DOHH2 (cell line): ENCODE data around the gene SLC39A9.

Experiments used
- EZH2phosphoT487 ChIP-seq: fragments of 200-600 bp; sonication (generic); IDR thresholded peaks from 2 replicates; pipeline ENCODE4 v1.6.1; 2017; ENCODE audit warnings: borderline replicate concordance, mild to moderate bottlenecking, antibody characterized with exemption, low read length, moderate library complexity, mixed read lengths
- TF ChIP-seq, protein P1 (sequence below): fragments of 200-600 bp; sonication (generic); IDR thresholded peaks from one replicate; pipeline ENCODE4 v1.5.1; 2014; ENCODE audit warnings: antibody characterized with exemption, mild to moderate bottlenecking, low read depth, low read length; ENCODE audit not compliant: poor library complexity, severe bottlenecking

DNA sequence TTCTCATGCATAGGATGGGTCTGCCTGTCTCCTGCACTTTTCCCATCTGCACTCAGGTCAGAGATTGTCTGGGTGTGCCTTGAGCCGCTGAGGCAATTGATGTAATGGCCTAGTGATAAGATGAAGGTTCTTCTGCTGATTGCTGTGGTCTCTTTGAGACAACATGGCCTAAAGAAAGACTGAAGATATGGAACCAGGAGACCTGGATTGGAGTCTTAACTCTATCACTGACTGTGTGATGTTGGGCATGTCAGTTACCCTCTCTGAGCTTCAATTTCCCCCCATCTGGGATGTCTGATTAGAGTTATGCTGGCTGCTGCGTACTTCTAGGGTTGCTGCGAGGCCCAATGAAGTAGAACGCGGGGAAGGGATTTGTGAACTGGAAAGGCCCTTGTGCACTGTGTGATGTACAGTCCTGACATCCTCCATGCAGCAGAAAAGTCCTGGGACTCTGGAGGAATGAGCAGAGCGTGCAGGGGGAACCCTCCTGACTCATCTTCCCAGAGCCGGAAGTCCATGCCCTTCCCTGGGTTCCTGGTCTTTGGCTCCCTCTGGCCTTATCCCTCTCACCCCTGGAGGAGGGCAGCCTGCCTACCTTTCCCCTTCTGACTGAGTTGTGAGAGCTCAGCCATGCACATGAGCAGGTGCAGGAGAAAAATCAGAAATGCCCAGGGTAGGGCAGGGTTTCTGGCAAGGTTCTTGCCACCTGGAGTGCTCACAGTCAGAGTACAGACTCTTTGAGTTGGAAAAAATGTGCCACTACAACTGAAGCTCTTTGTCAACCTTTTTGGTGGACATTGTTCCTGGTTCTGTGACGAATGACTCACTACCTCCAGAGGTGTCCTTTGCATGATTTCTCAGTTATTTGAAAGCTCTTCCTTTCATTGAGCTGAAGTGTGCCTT lies 107.1 kb downstream of the SLC39A9 start:
- TF ChIP-seq, protein P1, sequence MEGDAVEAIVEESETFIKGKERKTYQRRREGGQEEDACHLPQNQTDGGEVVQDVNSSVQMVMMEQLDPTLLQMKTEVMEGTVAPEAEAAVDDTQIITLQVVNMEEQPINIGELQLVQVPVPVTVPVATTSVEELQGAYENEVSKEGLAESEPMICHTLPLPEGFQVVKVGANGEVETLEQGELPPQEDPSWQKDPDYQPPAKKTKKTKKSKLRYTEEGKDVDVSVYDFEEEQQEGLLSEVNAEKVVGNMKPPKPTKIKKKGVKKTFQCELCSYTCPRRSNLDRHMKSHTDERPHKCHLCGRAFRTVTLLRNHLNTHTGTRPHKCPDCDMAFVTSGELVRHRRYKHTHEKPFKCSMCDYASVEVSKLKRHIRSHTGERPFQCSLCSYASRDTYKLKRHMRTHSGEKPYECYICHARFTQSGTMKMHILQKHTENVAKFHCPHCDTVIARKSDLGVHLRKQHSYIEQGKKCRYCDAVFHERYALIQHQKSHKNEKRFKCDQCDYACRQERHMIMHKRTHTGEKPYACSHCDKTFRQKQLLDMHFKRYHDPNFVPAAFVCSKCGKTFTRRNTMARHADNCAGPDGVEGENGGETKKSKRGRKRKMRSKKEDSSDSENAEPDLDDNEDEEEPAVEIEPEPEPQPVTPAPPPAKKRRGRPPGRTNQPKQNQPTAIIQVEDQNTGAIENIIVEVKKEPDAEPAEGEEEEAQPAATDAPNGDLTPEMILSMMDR: no peak
- TF ChIP-seq EZH2phosphoT487: no peak
